Measurements from ENCODE around the gene SETBP1. TPM values are rescaled to one million over a fixed set of nuclear protein-coding genes. Genes with fewer than 3 reads are reported as not detected.

SETBP1 gene
- total RNA-seq, 1 experiment from 2014 or later, result 0.05 TPM

DNA sequence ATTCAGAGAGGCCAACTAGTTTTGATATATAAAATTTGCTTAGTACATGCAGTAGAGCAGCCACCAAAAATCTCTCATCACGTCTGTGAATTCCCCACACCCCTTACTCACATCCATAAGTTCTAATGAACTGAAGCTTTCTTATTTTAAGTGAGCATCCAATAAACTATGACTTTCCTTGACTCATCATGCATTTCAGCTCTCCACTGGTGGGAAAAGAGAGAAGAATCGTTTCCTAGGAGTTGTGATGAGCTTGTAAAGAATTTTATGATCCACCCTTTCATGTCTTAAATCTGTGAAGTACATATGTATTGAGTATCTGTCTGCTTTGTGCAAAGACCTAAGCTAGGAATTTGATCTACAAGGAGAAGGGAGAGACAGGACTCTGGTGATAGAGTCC lies 428.6 kb downstream of the SETBP1 start (continued):
- TF ChIP-seq ZFX (IDR thresholded peaks at IDR 0.05) (no peak), FOSL1 (IDR thresholded peaks at IDR 0.05; ENCODE audit: low read depth) (no peak), ATF3 (IDR thresholded peaks at IDR 0.05) (no peak), CBX3 (IDR thresholded peaks at IDR 0.05; ENCODE audit: low read depth) (no peak)

DNA sequence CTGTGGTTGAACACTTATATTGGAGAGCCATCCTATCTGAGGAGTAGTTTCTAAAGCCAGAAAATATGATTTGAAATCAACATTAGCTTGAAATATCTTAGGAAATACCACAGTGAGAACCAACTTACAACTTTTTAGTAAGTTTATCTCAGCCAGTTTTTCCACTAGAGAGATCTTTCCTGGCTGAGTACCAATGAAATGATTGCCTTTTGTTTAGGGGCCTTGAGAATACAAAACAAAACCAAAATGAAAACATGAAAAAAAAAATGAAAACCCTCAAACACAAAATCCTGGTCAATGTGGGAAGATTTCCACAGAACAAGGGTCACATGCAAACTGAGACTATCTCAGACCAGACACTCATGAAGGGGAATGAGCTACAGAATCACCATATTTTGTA lies 429.0 kb downstream of the SETBP1 start:
- H3K4me1 ChIP-seq (ENCODE audit: control insufficient read depth in 1 of 2, insufficient read depth in 2 of 2, low read length in 2 of 2), result no peaks in the 10 kb centered on the region
- no peak overlapping the region for H3K4me2 ChIP-seq (ENCODE audit: low read length)
- H3K79me2 ChIP-seq (ENCODE audit: insufficient read depth, low read length), result no peaks in the 10 kb centered on the region
- no peak for TF ChIP-seq FOSL1 (IDR thresholded peaks at IDR 0.05; ENCODE audit: low read depth)
- no peak for TF ChIP-seq RAD21 (IDR thresholded peaks at IDR 0.05; ENCODE audit: low read depth)
- TF ChIP-seq POLR2AphosphoS5 (IDR thresholded peaks at IDR 0.05; ENCODE audit: low read depth, low read length), result no peak
- TF ChIP-seq SIN3A (IDR thresholded peaks at IDR 0.05; ENCODE audit: low read depth), result no peak
- TF ChIP-seq YY1 (IDR thresholded peaks at IDR 0.05; ENCODE audit: extremely low read depth, insufficient replicate concordance, low read depth, low read length), result no peak
- no peak for TF ChIP-seq TCF7L2 (IDR thresholded peaks at IDR 0.05; ENCODE audit: borderline replicate concordance, extremely low read depth, insufficient read depth, insufficient read length)
- TF ChIP-seq SP1 (IDR thresholded peaks at IDR 0.05; ENCODE audit: low read depth), result no peak
- TF ChIP-seq JUND (IDR thresholded peaks at IDR 0.05), result no peak
- H3K9ac ChIP-seq (ENCODE audit: low read length), result no peak overlapping the region
- H3K9me2 ChIP-seq (ENCODE audit: insufficient read depth), result no peaks in the 10 kb centered on the region
- no peak for ATAC-seq
- RAD21 ChIA-PET (ENCODE audit: low non-redundant PET in 1 of 2, low total read pairs in 2 of 2, uncharacterized antibody in 2 of 2, unreplicated experiment in 2 of 2), result no interaction called here
- no peak for DNase-seq (ENCODE audit: low read depth, low spot score)
- POLR2A ChIA-PET, result no interaction called here
- CTCF ChIA-PET, result no interaction called here
- BruUV-seq (replicated peaks), result no TSS peak
- H3K36me3 ChIP-seq (ENCODE audit: control insufficient read depth in 1 of 2, insufficient read depth in 2 of 2, low read length in 2 of 2), result no peaks in the 10 kb centered on the region
- peaks cover 0 to 29% of the 10 kb centered on the region in 2 experiments; a peak in 2 of 4 replicates for H3K9me3 ChIP-seq (ENCODE audit: control insufficient read depth in 1 of 2, insufficient read depth in 1 of 2, low read depth in 1 of 2, low read length in 2 of 2)
- intact Hi-C loops (cut with micrococcal nuclease), result no loop called here
- H3K27ac ChIP-seq (ENCODE audit: low read depth, low read length), result no peak overlapping the region
- H3K4me3 ChIP-seq (replicated peaks in 1 of 2; ENCODE audit: low read depth in 1 of 2, low read length in 2 of 2), result no peak overlapping the region
- H4K20me1 ChIP-seq (ENCODE audit: insufficient read depth), result no peaks in the 10 kb centered on the region
- no peaks in the 10 kb centered on the region for H3K27me3 ChIP-seq (ENCODE audit: insufficient read depth, low read length)
- H2AFZ ChIP-seq (ENCODE audit: low read depth, low read length, poor library complexity, severe bottlenecking), result no peak overlapping the region
